Adrenal gland (tissue), 5 donors: Measurements from ENCODE around the gene AOX1.

Source experiments
- CTCF ChIP-seq, 6 experiments: fragments of 450-650 bp in 4 of 6; fragments of 200-600 bp in 2 of 6; sonication (generic) in 1 of 6; IDR thresholded peaks; 1 replicate in 5 of 6; 2 replicates in 1 of 6; pipeline versions ENCODE4 v1.5.1 to v1.8.0; 2016 to 2021; ENCODE audit warnings: antibody characterized with exemption in 6 of 6, mild to moderate bottlenecking in 2 of 6, moderate library complexity in 1 of 6
- POLR2A ChIP-seq, 2 donors: fragments of 450-650 bp; IDR thresholded peaks; one replicate each; pipeline ENCODE4 v1.6.1; 2017; ENCODE audit warnings: antibody characterized with exemption in 2 of 2, mild to moderate bottlenecking in 2 of 2, moderate library complexity in 1 of 2
- donor health status: DM: no; HTN: no; CAD: no.

- TF ChIP-seq CTCF (IDR thresholded peaks at IDR 0.05), result no peak
- no peak for TF ChIP-seq POLR2A (IDR thresholded peaks at IDR 0.05)
Observed at GRCh38 chr2:200679127-200679526, 93.3 kb downstream of the AOX1 start.
